Transverse colon (tissue), 4 donors: ENCODE measurements around the gene GAS7. TPM values are rescaled to one million over a fixed set of nuclear protein-coding genes. Genes with fewer than 3 reads are reported as not detected.

Experiments used
- DNase-seq: peaks from one replicate; pipeline ENCODE4 v3.0.0-alpha.2; 2019
- H3K27ac ChIP-seq, 4 donors: fragments of 200-600 bp; sonication (generic); 2 replicates each; pipeline ENCODE4 v1.5.1; 2016 to 2018; ENCODE audit warnings: inconsistent platforms in 4 of 4
- H3K27me3 ChIP-seq: fragments of 200-600 bp; sonication (generic); 2 replicates; pipeline ENCODE4 v1.5.1; 2017; ENCODE audit warnings: inconsistent platforms
- H3K36me3 ChIP-seq, 4 donors: fragments of 200-600 bp; sonication (generic); 2 replicates each; pipeline ENCODE4 v1.5.1; 2017 to 2019; ENCODE audit warnings: inconsistent platforms in 4 of 4
- H3K4me1 ChIP-seq, 4 donors: fragments of 200-600 bp; sonication (generic); 2 replicates each; pipeline ENCODE4 v1.5.1; 2017 to 2020; ENCODE audit warnings: inconsistent platforms in 4 of 4
- H3K4me3 ChIP-seq, 4 donors: fragments of 200-600 bp; sonication (generic); 1 replicate in 1 of 4; 2 replicates in 3 of 4; pipeline versions ENCODE4 v1.5.1 to v1.6.1; 2017 to 2019; ENCODE audit warnings: inconsistent platforms in 4 of 4
- H3K9me3 ChIP-seq, 2 donors: fragments of 200-600 bp; sonication (generic); 2 replicates each; pipeline ENCODE4 v1.5.1; 2017 to 2019; ENCODE audit warnings: inconsistent platforms in 2 of 2
- CTCF ChIP-seq, 5 experiments: fragments of 200-600 bp in 3 of 5; fragments of 450-650 bp in 2 of 5; sonication (generic) in 3 of 5; IDR thresholded peaks; 1 replicate in 2 of 5; 2 replicates in 3 of 5; pipeline ENCODE4 v1.5.1; 2016 to 2017; ENCODE audit warnings: antibody characterized with exemption in 5 of 5, inconsistent platforms in 3 of 5, mild to moderate bottlenecking in 2 of 5, moderate library complexity in 1 of 5
- EP300 ChIP-seq: sonication (generic); formaldehyde crosslinking; IDR thresholded peaks from one replicate; pipeline ENCODE4 v1.6.1; 2017; ENCODE audit warnings: antibody characterized with exemption, low read depth
- POLR2A ChIP-seq: fragments of 450-650 bp; IDR thresholded peaks from one replicate; pipeline ENCODE4 v1.6.1; 2016; ENCODE audit warnings: antibody characterized with exemption, mild to moderate bottlenecking, moderate library complexity
- POLR2AphosphoS5 ChIP-seq, 3 donors: sonication (generic); formaldehyde crosslinking; IDR thresholded peaks; one replicate each; pipeline ENCODE4 v1.6.1; 2016; ENCODE audit warnings: antibody characterized with exemption in 3 of 3
- WGBS, 2 donors: methylation state at CpG; one replicate each; pipeline ENCODE4 v1.1.5; 2018; ENCODE audit warnings: low coverage in 1 of 2; 5-methylcytosine and 5-hydroxymethylcytosine counted together
- in situ Hi-C, 4 donors: fragments of 200-750 bp; cut with MboI; loops; one replicate each; pipeline versions ENCODE4 v1.15.0 to v1.15.1; 2017; ENCODE audit warnings: low sequenced_read_pairs in 3 of 4, low pct_ligation_motif_present in 1 of 4, low pct_unique_long_range_greater_than_20kb in 1 of 4
- intact Hi-C: fragments of 100-400 bp; cut with DNase I; formaldehyde crosslinking; loops from one replicate; pipeline ENCODE4 v1.15.1; 2023; ENCODE audit warnings: low total_unique reads
- total RNA-seq, 4 donors: library from RNA; depleted of rRNA; stranded (reverse); fragments of >200 nt; gene quantifications; one replicate each; pipeline ENCODE4 v1.1.0, GENCODE V29; 2016

Gene GAS7
- total RNA-seq, 4 donors from 2014 or later = 9.2 to 59.1 (median 15.2) TPM

DNA sequence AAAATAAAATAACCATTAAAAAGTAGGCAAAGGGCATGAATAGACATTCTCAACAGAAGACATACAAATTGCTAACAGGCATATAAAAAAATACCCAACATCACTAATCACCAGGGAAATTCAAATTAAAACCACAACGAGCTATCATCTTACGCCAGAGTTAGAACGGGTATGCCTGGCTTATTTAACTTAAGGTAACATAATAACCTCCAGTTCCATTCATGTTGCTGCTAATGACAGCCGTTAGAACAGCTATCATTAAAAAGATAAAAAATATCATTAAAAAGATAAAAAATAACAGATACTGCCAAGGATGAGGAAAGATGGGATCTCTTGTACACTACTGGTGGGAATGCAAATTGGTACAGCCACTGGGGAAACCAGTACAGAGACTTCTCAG, 89.3 kb downstream of the GAS7 start:
- no peak for TF ChIP-seq POLR2AphosphoS5 (IDR thresholded peaks at IDR 0.05)
- TF ChIP-seq CTCF (IDR thresholded peaks at IDR 0.05) = no peak
- TF ChIP-seq POLR2A = no peak
- no peak for TF ChIP-seq EP300
- WGBS, 2 donors = 75 to 84% methylated on average over 4 of the region's 4 CpGs

DNA sequence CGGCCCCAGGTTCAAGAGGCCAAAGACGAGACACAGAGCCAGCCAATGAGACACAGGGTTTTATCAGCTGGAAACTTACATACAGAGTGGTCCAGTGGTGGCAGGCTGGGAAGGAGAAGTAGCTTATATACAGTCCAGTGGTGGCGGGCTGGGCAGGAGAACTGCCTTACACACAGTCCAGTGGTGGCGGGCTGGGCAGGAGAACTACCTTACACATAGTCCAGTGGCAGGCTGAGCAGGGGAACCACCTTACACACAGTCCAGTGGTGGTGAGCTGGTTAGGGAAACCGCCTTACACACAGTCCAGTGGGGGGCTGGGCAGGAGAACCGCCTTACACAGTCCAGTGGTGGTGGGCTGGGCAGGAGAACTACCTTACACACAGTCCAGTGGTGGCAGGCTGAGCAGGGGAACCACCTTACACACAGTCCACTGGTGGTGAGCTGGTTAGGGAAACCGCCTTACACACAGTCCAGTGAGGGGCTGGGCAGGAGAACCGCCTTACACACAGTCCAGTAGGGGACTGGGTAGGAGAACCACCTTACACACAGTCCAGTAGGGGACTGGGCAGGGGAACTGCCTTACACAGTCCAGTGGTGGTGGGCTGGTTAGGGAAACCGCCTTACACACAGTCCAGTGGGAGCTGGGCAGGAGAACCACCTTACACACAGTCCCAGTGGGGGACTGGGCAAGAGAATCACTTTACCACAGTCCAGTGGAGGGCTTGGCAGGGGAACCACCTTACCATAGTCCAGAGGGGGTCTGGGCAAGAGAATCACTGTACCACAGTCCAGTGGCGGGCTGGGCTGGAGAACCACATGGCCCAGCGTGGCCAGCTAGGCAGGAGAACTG, 90.9 kb downstream of the GAS7 start:
- no peak for TF ChIP-seq POLR2AphosphoS5 (IDR thresholded peaks at IDR 0.05)
- TF ChIP-seq POLR2A = no peak
- TF ChIP-seq CTCF (IDR thresholded peaks at IDR 0.05) = no peak
- no peak for TF ChIP-seq EP300
- WGBS, 2 donors = 74 to 90% methylated on average over 2 to 11 of the region's 11 CpGs
- DNase-seq = no peak
- H3K36me3 ChIP-seq = no peaks in the 10 kb centered on the region
- H3K9me3 ChIP-seq = no peaks in the 10 kb centered on the region
- in situ Hi-C loops (no loop called here), intact Hi-C loops (no loop called here)
- H3K4me1 ChIP-seq = peaks cover 0 to 15% (median 5%) of the 10 kb centered on the region in 4 donors
- H3K4me3 ChIP-seq = no peak overlapping the region
- no peaks in the 10 kb centered on the region for H3K27me3 ChIP-seq
- H3K27ac ChIP-seq = no peak overlapping the region

More for the DNA sequence above, 89.3 kb downstream of the GAS7 start:
- H3K4me3 ChIP-seq = no peak overlapping the region
- no peaks in the 10 kb centered on the region for H3K36me3 ChIP-seq
- intact Hi-C loops (no loop called here), in situ Hi-C loops (no loop called here)
- peaks cover 0 to 21% (median 6%) of the 10 kb centered on the region in 4 donors for H3K4me1 ChIP-seq
- H3K9me3 ChIP-seq = no peaks in the 10 kb centered on the region
- H3K27ac ChIP-seq = no peak overlapping the region
- DNase-seq = no peak
- H3K27me3 ChIP-seq = no peaks in the 10 kb centered on the region

GRCh38 chr17:10106067-10106466, 92.3 kb downstream of the GAS7 start:
- peaks cover 0 to 15% (median 5%) of the 10 kb centered on the region in 4 donors for H3K4me1 ChIP-seq
- H3K9me3 ChIP-seq = no peaks in the 10 kb centered on the region
- no peak for TF ChIP-seq CTCF (IDR thresholded peaks at IDR 0.05)
- TF ChIP-seq POLR2AphosphoS5 (IDR thresholded peaks at IDR 0.05) = no peak
- no peak for TF ChIP-seq POLR2A
- no peak for TF ChIP-seq EP300
- intact Hi-C loops (no loop called here), in situ Hi-C loops (no loop called here)
- no peak overlapping the region for H3K4me3 ChIP-seq
- no peaks in the 10 kb centered on the region for H3K36me3 ChIP-seq
- H3K27ac ChIP-seq = peak overlapping the region in 2 of 4 donors; percentile 34 to 37
- no peak for DNase-seq
- WGBS, 2 donors = 57% methylated on average over 9 of the region's 9 CpGs; no CpG with 5 or more reads in 1 of the 2 donors
- no peaks in the 10 kb centered on the region for H3K27me3 ChIP-seq

DNA sequence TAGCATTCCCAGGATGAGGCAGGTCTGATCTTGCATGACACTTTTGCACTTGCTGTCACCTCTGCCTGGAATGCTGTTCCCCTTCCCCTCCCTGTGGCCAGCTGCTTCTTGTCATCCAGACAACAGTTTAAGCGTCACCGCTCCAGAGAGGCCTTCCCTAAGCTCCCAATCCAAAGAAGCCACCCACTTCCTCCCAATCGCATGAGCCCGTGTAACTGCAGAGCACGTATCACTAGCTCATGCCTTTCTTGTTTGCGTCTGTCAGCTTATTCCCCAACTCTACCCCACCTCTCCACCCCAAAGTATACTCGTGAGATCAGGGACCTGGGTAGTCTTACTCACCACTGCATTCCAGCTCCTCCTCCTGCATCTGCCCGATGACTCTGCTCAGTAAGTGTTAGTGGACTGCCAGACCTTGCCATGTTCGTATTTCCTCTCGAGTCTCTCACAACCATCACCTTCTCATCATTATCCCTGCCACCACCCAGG, 92.8 kb downstream of the GAS7 start:
- no peaks in the 10 kb centered on the region for H3K9me3 ChIP-seq
- WGBS, 2 donors = 59 to 80% methylated on average over 1 to 10 of the region's 10 CpGs
- TF ChIP-seq POLR2AphosphoS5 (IDR thresholded peaks at IDR 0.05) (peak in 2 of 3 donors; percentile 45 to 48), EP300 (no peak), CTCF (IDR thresholded peaks at IDR 0.05) (no peak), POLR2A (no peak)
- DNase-seq = no peak
- no peaks in the 10 kb centered on the region for H3K27me3 ChIP-seq
- peaks cover 0 to 15% (median 5%) of the 10 kb centered on the region in 4 donors for H3K4me1 ChIP-seq
- in situ Hi-C loops (no loop called here), intact Hi-C loops (no loop called here)
- H3K27ac ChIP-seq = peak overlapping the region in 2 of 4 donors; percentile 34 to 37
- no peaks in the 10 kb centered on the region for H3K36me3 ChIP-seq
- H3K4me3 ChIP-seq = no peak overlapping the region
